Measurements from ENCODE around the gene LRRC27. TPM values are rescaled to one million over a fixed set of nuclear protein-coding genes. Genes with fewer than 3 reads are reported as not detected.
"Not testable (repeated sequence)": the region's sequence is repeated elsewhere in the genome, so short reads cannot be mapped to it uniquely, and the experiment has no call there.

LRRC27 gene
- polyA plus RNA-seq, 2 donors: 2.3 to 2.6 TPM

DNA sequence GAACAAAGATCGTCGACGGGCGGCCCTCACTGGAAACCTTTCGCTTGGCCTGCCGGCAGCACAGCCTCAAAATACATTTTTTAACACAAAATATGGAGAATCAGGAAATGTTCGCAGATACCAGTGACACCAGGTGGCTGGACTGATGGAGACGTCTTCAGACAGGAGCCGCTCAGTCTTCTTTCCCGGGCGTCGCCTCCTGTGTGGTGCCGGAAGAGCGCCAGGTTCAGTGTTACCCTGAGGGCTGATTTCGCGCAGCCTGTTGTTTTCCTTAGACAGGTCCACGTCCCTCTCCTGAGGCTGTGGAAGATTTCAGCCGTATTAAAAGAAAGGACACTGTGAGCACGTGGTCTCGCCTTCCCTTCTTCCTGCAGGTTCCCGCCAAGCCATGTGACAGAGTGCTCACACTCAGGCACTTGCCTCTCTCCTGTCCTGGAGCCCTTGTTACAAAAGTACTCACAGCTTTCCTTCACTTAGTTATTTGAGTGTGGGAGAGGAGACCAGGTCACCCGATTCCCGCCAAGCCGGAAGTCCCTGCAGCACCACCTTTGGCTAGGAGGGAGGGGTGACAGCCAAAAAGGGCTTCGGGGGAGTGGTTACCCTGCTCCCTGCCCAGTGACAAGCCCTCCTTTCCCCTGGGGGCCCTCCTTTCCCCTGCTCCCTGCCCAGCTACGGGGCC is 43.3 kb downstream of the LRRC27 start:
- Histone ChIP-seq H3K4me1 (ENCODE audit: control insufficient read depth in 2 of 2, insufficient read depth in 2 of 2, low read length in 1 of 2) (no peaks in the 10 kb centered on the region), H3K27me3 (ENCODE audit: control insufficient read depth in 1 of 2, insufficient read depth in 2 of 2, low read length in 2 of 2) (no peaks in the 10 kb centered on the region), H3K36me3 (ENCODE audit: control insufficient read depth in 2 of 2, insufficient read depth in 2 of 2, low read length in 1 of 2) (no peaks in the 10 kb centered on the region), H3K4me3 (ENCODE audit: low read depth in 1 of 2, low read length in 2 of 2) (no peak overlapping the region), H3K9me3 (ENCODE audit: control insufficient read depth in 2 of 2, insufficient read depth in 1 of 2, low read depth in 1 of 2, low read length in 1 of 2) (peaks cover 0 to 2% of the 10 kb centered on the region in 2 donors), H3K27ac (ENCODE audit: low read depth in 2 of 2, low read length in 1 of 2) (no peak overlapping the region)
- WGBS, 2 donors: 79 to 81% methylated on average over 25 to 26 of the region's 26 CpGs

DNA sequence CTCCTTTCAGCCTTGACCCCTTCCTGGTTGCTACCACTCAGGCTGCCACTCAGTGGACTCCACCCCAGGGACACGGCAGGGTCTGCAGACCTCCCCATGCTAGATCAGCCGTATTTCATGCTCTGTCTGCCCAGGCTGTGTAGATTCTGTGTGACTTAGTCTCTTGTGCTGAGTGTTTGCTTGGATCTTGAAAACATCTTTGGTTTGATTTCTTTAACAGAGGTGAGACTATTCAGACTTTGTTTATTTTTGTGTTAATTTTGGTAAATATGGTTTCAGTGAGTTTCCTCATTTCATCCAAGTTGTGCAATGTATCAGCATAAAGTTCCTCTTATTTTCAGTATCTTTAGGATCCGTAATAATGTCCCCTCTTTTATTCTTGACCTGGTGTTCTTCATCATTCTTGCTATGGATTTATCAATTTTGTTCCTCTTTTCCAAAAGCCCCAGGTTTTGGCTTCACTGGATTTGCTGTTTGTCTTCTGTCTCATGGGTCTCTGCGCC is 43.9 kb downstream of the LRRC27 start:
- peaks cover 0 to 2% of the 10 kb centered on the region in 2 donors for H3K9me3 ChIP-seq (ENCODE audit: control insufficient read depth in 2 of 2, insufficient read depth in 1 of 2, low read depth in 1 of 2, low read length in 1 of 2)
- H3K4me3 ChIP-seq (ENCODE audit: low read depth in 1 of 2, low read length in 2 of 2): no peak overlapping the region
- no peaks in the 10 kb centered on the region for H3K36me3 ChIP-seq (ENCODE audit: control insufficient read depth in 2 of 2, insufficient read depth in 2 of 2, low read length in 1 of 2)
- H3K27me3 ChIP-seq (ENCODE audit: control insufficient read depth in 1 of 2, insufficient read depth in 2 of 2, low read length in 2 of 2): no peaks in the 10 kb centered on the region
- H3K4me1 ChIP-seq (ENCODE audit: control insufficient read depth in 2 of 2, insufficient read depth in 2 of 2, low read length in 1 of 2): no peaks in the 10 kb centered on the region
- WGBS, 2 donors: 77 to 82% methylated on average over 4 of the region's 4 CpGs
- no peak overlapping the region for H3K27ac ChIP-seq (ENCODE audit: low read depth in 2 of 2, low read length in 1 of 2)

DNA sequence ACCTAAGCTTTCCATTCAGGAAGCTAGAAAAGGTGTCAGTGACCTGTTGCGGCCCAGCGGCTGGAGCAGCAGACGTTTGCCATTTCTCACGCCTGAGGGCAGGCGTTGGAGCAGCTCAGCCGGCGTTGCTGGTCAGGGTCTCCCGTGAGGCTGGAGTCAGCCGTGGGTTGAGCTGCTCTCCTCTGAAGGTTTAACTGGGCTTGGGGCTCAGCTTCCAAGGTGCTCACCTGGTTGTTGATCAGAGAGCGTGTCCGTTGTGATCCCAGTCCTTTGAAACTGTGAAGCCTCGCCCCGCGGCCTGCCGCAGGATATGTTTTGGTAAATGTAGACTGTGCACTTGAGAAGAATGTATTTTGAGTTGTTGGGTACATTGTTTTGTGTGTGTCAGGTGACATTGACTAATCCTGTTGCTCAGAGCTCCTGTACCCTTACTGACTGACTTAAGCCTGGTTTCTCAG is 44.4 kb downstream of the LRRC27 start:
- H3K4me3 ChIP-seq (ENCODE audit: low read depth in 1 of 2, low read length in 2 of 2): no peak overlapping the region
- H3K9me3 ChIP-seq (ENCODE audit: control insufficient read depth in 2 of 2, insufficient read depth in 1 of 2, low read depth in 1 of 2, low read length in 1 of 2): peaks cover 0 to 2% of the 10 kb centered on the region in 2 donors
- H3K27me3 ChIP-seq (ENCODE audit: control insufficient read depth in 1 of 2, insufficient read depth in 2 of 2, low read length in 2 of 2): no peaks in the 10 kb centered on the region
- no peak overlapping the region for H3K27ac ChIP-seq (ENCODE audit: low read depth in 2 of 2, low read length in 1 of 2)
- H3K4me1 ChIP-seq (ENCODE audit: control insufficient read depth in 2 of 2, insufficient read depth in 2 of 2, low read length in 1 of 2): no peaks in the 10 kb centered on the region
- WGBS, 2 donors: 78 to 83% methylated on average over 15 of the region's 15 CpGs
- H3K36me3 ChIP-seq (ENCODE audit: control insufficient read depth in 2 of 2, insufficient read depth in 2 of 2, low read length in 1 of 2): no peaks in the 10 kb centered on the region

DNA sequence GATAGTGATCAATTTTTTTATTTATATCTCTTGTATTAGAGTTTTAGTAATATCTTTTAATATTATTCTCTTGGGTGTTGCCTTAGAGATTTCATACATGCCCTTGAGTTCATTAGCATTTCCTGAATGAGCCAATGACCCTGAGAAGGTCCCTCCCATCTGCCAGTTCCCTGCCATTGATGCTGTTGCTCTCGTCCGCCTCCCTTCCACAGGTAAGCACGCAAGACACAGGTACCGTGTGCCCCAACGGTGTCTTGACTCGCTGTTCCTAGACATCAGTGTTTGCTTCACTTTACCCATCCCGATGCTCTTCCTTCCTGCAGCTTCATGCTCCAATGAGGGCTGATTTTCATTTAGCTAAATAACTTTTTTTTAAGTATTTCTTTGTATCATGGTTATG is 45.3 kb downstream of the LRRC27 start:
- no peaks in the 10 kb centered on the region for H3K27me3 ChIP-seq (ENCODE audit: control insufficient read depth in 1 of 2, insufficient read depth in 2 of 2, low read length in 2 of 2)
- 94 to 95% methylated on average over 7 of the region's 7 CpGs for WGBS, 2 donors
- H3K27ac ChIP-seq (ENCODE audit: low read depth in 2 of 2, low read length in 1 of 2): no peak overlapping the region
- no peaks in the 10 kb centered on the region for H3K36me3 ChIP-seq (ENCODE audit: control insufficient read depth in 2 of 2, insufficient read depth in 2 of 2, low read length in 1 of 2)
- H3K9me3 ChIP-seq (ENCODE audit: control insufficient read depth in 2 of 2, insufficient read depth in 1 of 2, low read depth in 1 of 2, low read length in 1 of 2): peaks cover 0 to 2% of the 10 kb centered on the region in 2 donors
- H3K4me3 ChIP-seq (ENCODE audit: low read depth in 1 of 2, low read length in 2 of 2): no peak overlapping the region
- no peaks in the 10 kb centered on the region for H3K4me1 ChIP-seq (ENCODE audit: control insufficient read depth in 2 of 2, insufficient read depth in 2 of 2, low read length in 1 of 2)

DNA sequence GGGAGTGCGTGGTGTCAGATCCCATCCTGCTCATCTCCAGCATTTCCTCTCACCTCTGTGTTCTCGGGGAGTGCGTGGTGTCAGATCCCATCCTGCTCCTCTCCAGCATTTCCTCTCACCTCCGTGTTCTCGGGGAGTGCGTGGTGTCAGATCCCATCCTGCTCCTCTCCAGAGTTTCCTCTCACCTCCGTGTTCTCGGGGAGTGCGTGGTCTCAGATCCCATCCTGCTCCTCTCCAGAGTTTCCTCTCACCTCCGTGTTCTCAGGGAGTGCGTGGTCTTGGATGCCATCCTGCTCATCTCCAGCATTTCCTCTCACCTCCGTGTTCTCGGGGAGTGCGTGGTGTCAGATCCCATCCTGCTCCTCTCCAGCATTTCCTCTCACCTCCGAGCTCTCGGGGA is 47.0 kb downstream of the LRRC27 start:
- not testable (repeated sequence) for H3K27me3 ChIP-seq (ENCODE audit: control insufficient read depth in 1 of 2, insufficient read depth in 2 of 2, low read length in 2 of 2); H3K36me3 ChIP-seq (ENCODE audit: control insufficient read depth in 2 of 2, insufficient read depth in 2 of 2, low read length in 1 of 2); H3K27ac ChIP-seq (ENCODE audit: low read depth in 2 of 2, low read length in 1 of 2); H3K9me3 ChIP-seq (ENCODE audit: control insufficient read depth in 2 of 2, insufficient read depth in 1 of 2, low read depth in 1 of 2, low read length in 1 of 2); H3K4me3 ChIP-seq (ENCODE audit: low read depth in 1 of 2, low read length in 2 of 2); H3K4me1 ChIP-seq (ENCODE audit: control insufficient read depth in 2 of 2, insufficient read depth in 2 of 2, low read length in 1 of 2)
- whole genome bisulfite sequencing, 2 donors: 79 to 84% methylated on average over 16 of the region's 16 CpGs

DNA sequence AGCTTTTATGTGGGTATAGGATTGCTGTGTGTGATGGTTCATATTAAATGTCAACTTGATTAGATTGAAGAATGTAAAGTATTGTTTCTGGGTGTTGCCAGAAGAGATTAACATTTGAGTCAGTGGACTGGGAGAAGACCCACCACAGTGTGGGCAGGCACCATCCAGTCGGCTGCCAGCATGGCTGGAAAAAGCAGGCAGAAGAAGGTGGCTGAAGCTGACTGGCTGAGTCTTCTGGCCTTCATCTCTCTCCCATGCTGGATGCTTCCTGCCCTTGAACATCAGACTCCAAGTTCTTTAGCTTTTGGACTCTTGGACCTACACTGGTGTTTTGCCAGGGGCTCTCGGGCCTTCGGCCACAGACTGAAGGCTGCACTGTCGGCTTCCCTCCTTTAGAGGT is 49.0 kb downstream of the LRRC27 start:
- H3K4me1 ChIP-seq (ENCODE audit: control insufficient read depth in 2 of 2, insufficient read depth in 2 of 2, low read length in 1 of 2); H3K27me3 ChIP-seq (ENCODE audit: control insufficient read depth in 1 of 2, insufficient read depth in 2 of 2, low read length in 2 of 2); H3K4me3 ChIP-seq (ENCODE audit: low read depth in 1 of 2, low read length in 2 of 2); H3K27ac ChIP-seq (ENCODE audit: low read depth in 2 of 2, low read length in 1 of 2); H3K9me3 ChIP-seq (ENCODE audit: control insufficient read depth in 2 of 2, insufficient read depth in 1 of 2, low read depth in 1 of 2, low read length in 1 of 2); H3K36me3 ChIP-seq (ENCODE audit: control insufficient read depth in 2 of 2, insufficient read depth in 2 of 2, low read length in 1 of 2): not testable (repeated sequence)
- 95 to 98% methylated on average over 4 of the region's 4 CpGs for WGBS, 2 donors

DNA sequence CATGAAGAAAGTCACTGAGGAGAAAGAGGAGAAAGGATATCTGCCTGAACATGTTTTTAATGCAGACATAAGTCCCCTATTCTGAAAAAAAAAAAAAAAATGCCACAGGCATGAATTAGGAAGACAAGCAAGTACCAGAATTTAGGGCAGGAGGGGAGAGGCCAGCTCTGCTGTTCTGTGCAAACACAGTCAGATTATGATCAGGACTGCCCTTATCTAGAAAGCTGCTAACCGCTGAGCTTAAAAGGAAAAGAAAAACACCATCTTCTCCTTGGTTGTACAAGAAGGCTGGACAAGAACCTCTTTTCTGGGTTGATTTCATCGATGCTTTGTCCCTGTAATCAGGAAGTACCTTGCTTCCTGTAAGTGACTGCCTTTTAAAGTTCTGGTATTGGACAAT is 49.7 kb downstream of the LRRC27 start:
- H3K4me1 ChIP-seq (ENCODE audit: control insufficient read depth in 2 of 2, insufficient read depth in 2 of 2, low read length in 1 of 2): no peaks in the 10 kb centered on the region
- H3K36me3 ChIP-seq (ENCODE audit: control insufficient read depth in 2 of 2, insufficient read depth in 2 of 2, low read length in 1 of 2): no peaks in the 10 kb centered on the region
- 58 to 75% methylated on average over 2 of the region's 2 CpGs for WGBS, 2 donors
- H3K27me3 ChIP-seq (ENCODE audit: control insufficient read depth in 1 of 2, insufficient read depth in 2 of 2, low read length in 2 of 2): no peaks in the 10 kb centered on the region
- no peak overlapping the region for H3K4me3 ChIP-seq (ENCODE audit: low read depth in 1 of 2, low read length in 2 of 2)
- H3K27ac ChIP-seq (ENCODE audit: low read depth in 2 of 2, low read length in 1 of 2): no peak overlapping the region
- peaks cover 0 to 2% of the 10 kb centered on the region in 2 donors for H3K9me3 ChIP-seq (ENCODE audit: control insufficient read depth in 2 of 2, insufficient read depth in 1 of 2, low read depth in 1 of 2, low read length in 1 of 2)

DNA sequence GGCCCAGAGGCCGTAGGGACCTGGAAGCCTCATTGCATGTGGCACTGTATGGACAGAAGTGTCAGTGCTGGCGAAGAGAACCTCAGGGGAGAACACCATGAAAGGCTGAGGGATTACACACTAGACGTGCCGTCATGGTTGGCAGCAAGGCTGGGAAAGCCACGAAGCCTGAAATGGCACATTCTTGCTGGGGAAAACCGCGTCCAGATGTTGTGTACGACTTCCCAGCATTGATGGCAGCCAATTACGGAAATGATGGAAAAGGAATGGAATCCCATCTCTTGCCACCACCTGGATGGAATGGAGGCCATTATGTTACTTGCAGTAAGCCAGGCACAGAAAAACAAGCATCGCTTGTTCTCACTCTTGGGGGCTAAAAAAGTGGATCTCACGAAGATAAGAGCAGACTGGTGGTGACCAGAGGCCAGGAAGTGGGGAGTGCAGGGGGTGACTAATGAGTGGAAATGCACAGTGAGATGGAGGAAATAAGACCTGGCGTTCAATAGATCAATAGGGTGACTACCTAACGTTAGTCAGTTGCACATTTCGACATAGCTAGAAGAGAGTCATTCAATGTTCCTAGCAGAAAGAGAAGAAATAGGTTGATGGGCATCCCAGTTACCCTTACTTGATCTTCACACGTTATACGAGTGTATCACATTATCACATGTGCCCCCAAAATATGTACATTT is 50.4 kb downstream of the LRRC27 start:
- no peak overlapping the region for H3K4me3 ChIP-seq (ENCODE audit: low read depth in 1 of 2, low read length in 2 of 2)
- H3K9me3 ChIP-seq (ENCODE audit: control insufficient read depth in 2 of 2, insufficient read depth in 1 of 2, low read depth in 1 of 2, low read length in 1 of 2): peaks cover 0 to 2% of the 10 kb centered on the region in 2 donors
- H3K4me1 ChIP-seq (ENCODE audit: control insufficient read depth in 2 of 2, insufficient read depth in 2 of 2, low read length in 1 of 2): no peaks in the 10 kb centered on the region
- H3K36me3 ChIP-seq (ENCODE audit: control insufficient read depth in 2 of 2, insufficient read depth in 2 of 2, low read length in 1 of 2): no peaks in the 10 kb centered on the region
- WGBS, 2 donors: 81 to 86% methylated on average over 16 of the region's 16 CpGs
- no peak overlapping the region for H3K27ac ChIP-seq (ENCODE audit: low read depth in 2 of 2, low read length in 1 of 2)
- no peaks in the 10 kb centered on the region for H3K27me3 ChIP-seq (ENCODE audit: control insufficient read depth in 1 of 2, insufficient read depth in 2 of 2, low read length in 2 of 2)

DNA sequence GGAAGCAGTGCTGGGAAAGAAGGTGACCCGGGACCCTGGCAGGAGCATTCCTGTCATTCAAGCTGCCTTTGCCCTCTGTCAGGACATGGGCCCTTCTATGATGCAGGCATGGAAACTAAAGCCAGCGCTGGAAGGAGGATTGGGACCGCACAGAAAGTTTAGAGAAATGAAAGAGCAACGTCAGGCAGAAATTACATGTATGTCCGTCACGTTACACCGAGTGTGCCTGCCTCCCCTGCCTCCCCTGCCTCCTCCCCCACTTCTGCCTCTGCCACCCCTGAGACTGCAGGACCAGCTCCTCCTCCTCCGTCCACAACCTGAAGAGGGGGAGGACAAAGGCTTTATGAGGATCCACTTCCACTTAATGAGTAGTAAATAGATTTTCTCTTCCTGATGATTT is 51.1 kb downstream of the LRRC27 start:
- H3K4me3 ChIP-seq (ENCODE audit: low read depth in 1 of 2, low read length in 2 of 2): no peak overlapping the region
- 80 to 82% methylated on average over 8 of the region's 8 CpGs for WGBS, 2 donors
- H3K9me3 ChIP-seq (ENCODE audit: control insufficient read depth in 2 of 2, insufficient read depth in 1 of 2, low read depth in 1 of 2, low read length in 1 of 2): peaks cover 0 to 2% of the 10 kb centered on the region in 2 donors

More for the DNA sequence above, 51.1 kb downstream of the LRRC27 start:
- Histone ChIP-seq H3K27me3 (ENCODE audit: control insufficient read depth in 1 of 2, insufficient read depth in 2 of 2, low read length in 2 of 2) (no peaks in the 10 kb centered on the region), H3K36me3 (ENCODE audit: control insufficient read depth in 2 of 2, insufficient read depth in 2 of 2, low read length in 1 of 2) (no peaks in the 10 kb centered on the region), H3K27ac (ENCODE audit: low read depth in 2 of 2, low read length in 1 of 2) (no peak overlapping the region), H3K4me1 (ENCODE audit: control insufficient read depth in 2 of 2, insufficient read depth in 2 of 2, low read length in 1 of 2) (peaks cover 0 to 2% of the 10 kb centered on the region in 2 donors)
